ENCODE data around the gene NOM1.

Gene NOM1

DNA sequence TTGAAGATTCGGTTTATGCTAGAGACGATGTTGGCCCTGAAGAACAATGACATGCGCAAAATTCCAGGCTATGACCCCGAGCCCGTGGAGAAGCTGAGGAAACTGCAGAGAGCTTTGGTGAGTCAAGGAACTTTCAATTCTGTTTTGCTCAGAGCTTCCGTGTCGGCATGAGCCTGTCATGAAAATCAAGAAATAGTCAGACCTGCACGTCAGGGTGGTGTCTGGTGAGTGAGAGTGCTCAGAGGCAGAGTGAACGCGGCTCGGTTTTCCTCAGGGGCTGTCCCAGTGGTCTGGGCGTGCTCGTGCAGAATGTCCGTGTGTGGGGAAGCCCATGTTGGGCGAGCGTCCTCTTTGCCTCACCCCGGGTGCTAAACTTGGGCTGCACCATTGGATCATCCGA is 12.6 kb downstream of the NOM1 start:
- H3K4me3 ChIP-seq = no peak overlapping the region
- H3K27me3 ChIP-seq = no peaks in the 10 kb centered on the region
- H3K4me1 ChIP-seq = no peaks in the 10 kb centered on the region
- TF ChIP-seq, protein P1, sequence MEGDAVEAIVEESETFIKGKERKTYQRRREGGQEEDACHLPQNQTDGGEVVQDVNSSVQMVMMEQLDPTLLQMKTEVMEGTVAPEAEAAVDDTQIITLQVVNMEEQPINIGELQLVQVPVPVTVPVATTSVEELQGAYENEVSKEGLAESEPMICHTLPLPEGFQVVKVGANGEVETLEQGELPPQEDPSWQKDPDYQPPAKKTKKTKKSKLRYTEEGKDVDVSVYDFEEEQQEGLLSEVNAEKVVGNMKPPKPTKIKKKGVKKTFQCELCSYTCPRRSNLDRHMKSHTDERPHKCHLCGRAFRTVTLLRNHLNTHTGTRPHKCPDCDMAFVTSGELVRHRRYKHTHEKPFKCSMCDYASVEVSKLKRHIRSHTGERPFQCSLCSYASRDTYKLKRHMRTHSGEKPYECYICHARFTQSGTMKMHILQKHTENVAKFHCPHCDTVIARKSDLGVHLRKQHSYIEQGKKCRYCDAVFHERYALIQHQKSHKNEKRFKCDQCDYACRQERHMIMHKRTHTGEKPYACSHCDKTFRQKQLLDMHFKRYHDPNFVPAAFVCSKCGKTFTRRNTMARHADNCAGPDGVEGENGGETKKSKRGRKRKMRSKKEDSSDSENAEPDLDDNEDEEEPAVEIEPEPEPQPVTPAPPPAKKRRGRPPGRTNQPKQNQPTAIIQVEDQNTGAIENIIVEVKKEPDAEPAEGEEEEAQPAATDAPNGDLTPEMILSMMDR (IDR thresholded peaks at IDR 0.05) = no peak
- H3K27ac ChIP-seq = no peak overlapping the region
- H3K9me3 ChIP-seq = no peaks in the 10 kb centered on the region
- intact Hi-C loops (cut with DNase I; ENCODE audit: low total_unique reads) = no loop called here
- DNase-seq = no peak
- H3K36me3 ChIP-seq = peaks cover 75 to 96% (median 86%) of the 10 kb centered on the region in 3 donors

- intact Hi-C loops (cut with DNase I; ENCODE audit: low total_unique reads) = no loop called here
- H3K36me3 ChIP-seq = peaks cover 75 to 99% (median 91%) of the 10 kb centered on the region in 3 donors
- TF ChIP-seq, protein P1 (IDR thresholded peaks at IDR 0.05) = no peak
- no peaks in the 10 kb centered on the region for H3K9me3 ChIP-seq
- no peaks in the 10 kb centered on the region for H3K27me3 ChIP-seq
- H3K4me1 ChIP-seq = no peaks in the 10 kb centered on the region
- no peak overlapping the region for H3K27ac ChIP-seq
- H3K4me3 ChIP-seq = no peak overlapping the region
- no peak for DNase-seq
These were observed 13.4 kb downstream of the NOM1 start for GRCh38 chr7:156962897-156963296.

DNA sequence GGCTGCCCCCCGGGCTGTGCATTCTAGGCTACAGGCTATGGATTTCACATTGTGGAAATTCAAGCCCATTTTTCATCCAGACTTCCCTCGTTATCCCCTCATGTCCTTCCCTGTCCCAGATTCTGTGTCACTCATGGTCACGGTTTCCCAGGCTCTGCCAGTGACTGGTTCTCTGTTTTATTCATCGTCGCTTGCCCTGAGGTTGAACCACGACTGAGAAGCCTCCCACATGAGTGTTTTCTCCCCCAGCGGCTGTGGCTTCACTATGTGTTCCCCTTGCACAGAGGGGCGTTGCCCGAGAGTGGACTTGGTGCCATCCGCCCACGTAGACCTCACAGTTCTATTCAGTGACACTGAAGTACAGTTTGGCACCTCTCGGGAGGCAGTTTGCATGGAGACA is 14.0 kb downstream of the NOM1 start:
- H3K36me3 ChIP-seq = peaks cover 71 to 99% (median 89%) of the 10 kb centered on the region in 3 donors
- H3K4me3 ChIP-seq = no peak overlapping the region
- H3K4me1 ChIP-seq = no peaks in the 10 kb centered on the region
- intact Hi-C loops (cut with DNase I; ENCODE audit: low total_unique reads) = no loop called here
- no peak for DNase-seq
- no peaks in the 10 kb centered on the region for H3K9me3 ChIP-seq
- no peaks in the 10 kb centered on the region for H3K27me3 ChIP-seq
- H3K27ac ChIP-seq = no peak overlapping the region
- TF ChIP-seq, protein P1 (IDR thresholded peaks at IDR 0.05) = no peak

GRCh38 chr7:156964971-156965370 is 15.5 kb downstream of the NOM1 start:
- TF ChIP-seq, protein P1 (IDR thresholded peaks at IDR 0.05) = no peak
- no peak for DNase-seq
- H3K9me3 ChIP-seq = no peaks in the 10 kb centered on the region
- H3K36me3 ChIP-seq = peaks cover 61 to 93% (median 74%) of the 10 kb centered on the region in 3 donors
- no peaks in the 10 kb centered on the region for H3K4me1 ChIP-seq
- no peak overlapping the region for H3K4me3 ChIP-seq
- intact Hi-C loops (cut with DNase I; ENCODE audit: low total_unique reads) = loop anchor here (5.0 kb wide), 1 partner anchor 307 kb away; no protein-coding TSS in a partner anchor
- no peaks in the 10 kb centered on the region for H3K27me3 ChIP-seq
- H3K27ac ChIP-seq = no peak overlapping the region

- no peaks in the 10 kb centered on the region for H3K4me1 ChIP-seq
- no peak for DNase-seq
- TF ChIP-seq, protein P1 (IDR thresholded peaks at IDR 0.05) = no peak
- no peaks in the 10 kb centered on the region for H3K9me3 ChIP-seq
- H3K27ac ChIP-seq = no peak overlapping the region
- intact Hi-C loops (cut with DNase I; ENCODE audit: low total_unique reads) = loop anchor here (5.0 kb wide), 1 partner anchor 306 kb away; no protein-coding TSS in a partner anchor
- peaks cover 49 to 88% (median 67%) of the 10 kb centered on the region in 3 donors for H3K36me3 ChIP-seq
- no peak overlapping the region for H3K4me3 ChIP-seq
- H3K27me3 ChIP-seq = no peaks in the 10 kb centered on the region
These were observed 16.9 kb downstream of the NOM1 start for GRCh38 chr7:156966387-156966786.

DNA sequence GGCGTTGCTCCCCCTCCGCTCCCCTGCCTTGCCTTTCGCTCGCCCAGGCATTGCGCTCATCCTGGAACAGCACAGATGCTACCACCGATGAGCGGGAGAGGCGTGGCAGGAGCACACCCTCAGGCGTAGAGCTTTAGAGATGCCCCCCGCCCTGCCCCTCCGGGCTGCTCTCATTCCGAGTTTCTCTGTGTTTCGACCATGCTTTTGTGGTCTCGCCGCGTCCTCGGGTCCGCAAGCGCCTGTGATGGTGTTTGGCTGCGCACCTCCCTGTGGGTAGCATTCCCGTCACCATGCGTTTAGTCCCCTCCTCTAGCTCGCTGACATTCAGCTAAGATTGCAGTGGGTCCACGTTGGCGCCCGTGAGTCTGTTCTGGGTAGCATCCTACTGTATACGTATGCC is 18.7 kb downstream of the NOM1 start:
- intact Hi-C loops (cut with DNase I; ENCODE audit: low total_unique reads) = loop anchor here (5.0 kb wide), 1 partner anchor 304 kb away; no protein-coding TSS in a partner anchor
- Histone ChIP-seq H3K4me3 (no peak overlapping the region), H3K4me1 (no peaks in the 10 kb centered on the region), H3K36me3 (peaks cover 39 to 83% (median 63%) of the 10 kb centered on the region in 3 donors), H3K27me3 (no peaks in the 10 kb centered on the region), H3K27ac (no peak overlapping the region), H3K9me3 (no peaks in the 10 kb centered on the region)
- TF ChIP-seq, protein P1 (IDR thresholded peaks at IDR 0.05) = no peak
- no peak for DNase-seq

Measured in tibial artery (tissue), 4 donors.